Measurements from ENCODE around the gene SERPINH1. TPM values are rescaled to one million over a fixed set of nuclear protein-coding genes. Genes with fewer than 3 reads are reported as not detected.

Gene SERPINH1
- total RNA-seq, 1 donor: 1,367 TPM

DNA sequence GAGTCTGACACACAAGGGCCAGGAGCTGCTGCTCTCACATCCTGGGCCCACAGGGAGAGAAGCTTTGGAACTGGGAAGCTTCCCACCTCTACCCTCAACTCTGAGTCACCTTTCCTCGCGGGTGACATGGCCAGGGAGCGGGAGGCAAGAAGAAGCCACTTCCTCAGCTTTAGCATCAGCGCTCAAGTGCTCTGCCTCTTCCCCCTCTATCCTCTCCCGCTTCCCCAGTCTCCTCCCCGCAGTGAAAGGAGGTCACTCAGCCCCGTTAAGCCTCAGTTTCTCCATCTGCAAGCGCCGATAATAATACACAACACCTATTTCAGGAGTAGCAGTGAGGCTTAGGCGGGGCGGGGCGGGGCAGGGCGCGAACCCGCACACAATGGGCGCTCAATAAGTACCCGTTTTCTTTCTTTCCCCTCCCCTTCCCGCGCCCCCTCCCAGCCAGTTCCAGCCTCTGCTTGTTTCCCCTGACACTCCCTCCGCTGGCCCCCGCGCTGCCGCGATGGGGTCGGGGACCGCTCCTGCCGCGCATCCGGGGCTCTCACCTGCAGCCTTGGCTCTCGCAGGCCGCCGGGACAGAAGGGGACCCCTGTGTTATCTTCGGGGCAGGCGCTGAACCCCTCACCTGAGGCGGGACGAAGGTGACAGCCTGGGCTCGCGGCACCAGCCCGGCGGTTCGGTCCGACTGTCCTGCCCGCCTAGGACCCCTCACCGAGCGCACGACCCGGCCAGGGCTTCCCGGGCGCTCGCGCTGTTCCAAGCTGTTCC, 37.2 kb upstream of the SERPINH1 start:
- peak overlapping the region; percentile 75 for H3K4me3 ChIP-seq (ENCODE audit: low read depth, low read length)
- no peak for DNase-seq (ENCODE audit: low read depth)
- TF ChIP-seq, protein P1, sequence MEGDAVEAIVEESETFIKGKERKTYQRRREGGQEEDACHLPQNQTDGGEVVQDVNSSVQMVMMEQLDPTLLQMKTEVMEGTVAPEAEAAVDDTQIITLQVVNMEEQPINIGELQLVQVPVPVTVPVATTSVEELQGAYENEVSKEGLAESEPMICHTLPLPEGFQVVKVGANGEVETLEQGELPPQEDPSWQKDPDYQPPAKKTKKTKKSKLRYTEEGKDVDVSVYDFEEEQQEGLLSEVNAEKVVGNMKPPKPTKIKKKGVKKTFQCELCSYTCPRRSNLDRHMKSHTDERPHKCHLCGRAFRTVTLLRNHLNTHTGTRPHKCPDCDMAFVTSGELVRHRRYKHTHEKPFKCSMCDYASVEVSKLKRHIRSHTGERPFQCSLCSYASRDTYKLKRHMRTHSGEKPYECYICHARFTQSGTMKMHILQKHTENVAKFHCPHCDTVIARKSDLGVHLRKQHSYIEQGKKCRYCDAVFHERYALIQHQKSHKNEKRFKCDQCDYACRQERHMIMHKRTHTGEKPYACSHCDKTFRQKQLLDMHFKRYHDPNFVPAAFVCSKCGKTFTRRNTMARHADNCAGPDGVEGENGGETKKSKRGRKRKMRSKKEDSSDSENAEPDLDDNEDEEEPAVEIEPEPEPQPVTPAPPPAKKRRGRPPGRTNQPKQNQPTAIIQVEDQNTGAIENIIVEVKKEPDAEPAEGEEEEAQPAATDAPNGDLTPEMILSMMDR (IDR thresholded peaks at IDR 0.05; ENCODE audit: insufficient read depth, low read depth, low read length): no peak

DNA sequence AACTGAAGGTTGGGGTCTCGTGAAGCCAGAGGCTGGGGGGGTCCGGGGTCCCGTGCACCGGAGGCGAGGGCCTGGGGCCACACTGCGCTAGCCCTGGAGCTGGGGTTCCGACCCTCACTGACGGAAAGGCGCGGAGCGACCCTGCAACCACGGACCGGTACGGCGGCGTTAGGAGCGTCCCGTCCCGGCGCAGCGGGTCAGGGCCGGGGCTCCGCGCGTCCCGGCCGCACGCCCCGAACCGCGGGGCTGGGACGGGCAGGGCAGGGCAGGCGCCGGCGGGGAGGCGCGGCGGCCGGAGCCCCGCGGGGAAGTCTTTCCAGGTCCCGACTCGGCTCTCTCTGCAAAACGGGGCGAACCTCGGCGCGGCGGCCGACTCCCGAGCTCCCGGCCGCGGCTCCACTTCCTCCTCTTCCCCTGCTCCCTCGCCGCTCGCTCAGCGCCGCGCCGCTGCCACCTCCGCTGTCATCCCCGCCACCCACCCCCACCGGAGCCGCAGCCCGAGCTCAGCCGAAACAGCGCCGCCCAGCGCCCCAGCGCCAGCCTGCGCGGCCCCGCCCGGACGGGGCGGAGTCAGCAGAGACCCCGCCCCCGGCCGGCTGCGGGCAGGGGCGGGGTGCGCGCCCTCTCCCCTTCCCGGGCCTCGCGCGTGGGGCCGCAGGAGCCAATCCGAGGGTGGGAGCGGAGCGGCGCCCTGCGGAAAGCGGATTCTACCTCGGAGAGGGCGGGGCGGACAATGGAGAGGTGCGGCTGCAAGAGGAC, 36.4 kb upstream of the SERPINH1 start, which contains the start of gene GDPD5:
TSS of gene GDPD5 (minus strand) at position 509 of the 759 bp plus-strand sequence. CDS start 48,206 bp downstream, outside the sequence.
- H3K4me3 ChIP-seq (ENCODE audit: low read depth, low read length): peak within 1 kb of the TSS; percentile 75
- peak; percentile 74 for DNase-seq (ENCODE audit: low read depth)
- TF ChIP-seq, protein P1 (IDR thresholded peaks at IDR 0.05; ENCODE audit: insufficient read depth, low read depth, low read length): peak; percentile 33

DNA sequence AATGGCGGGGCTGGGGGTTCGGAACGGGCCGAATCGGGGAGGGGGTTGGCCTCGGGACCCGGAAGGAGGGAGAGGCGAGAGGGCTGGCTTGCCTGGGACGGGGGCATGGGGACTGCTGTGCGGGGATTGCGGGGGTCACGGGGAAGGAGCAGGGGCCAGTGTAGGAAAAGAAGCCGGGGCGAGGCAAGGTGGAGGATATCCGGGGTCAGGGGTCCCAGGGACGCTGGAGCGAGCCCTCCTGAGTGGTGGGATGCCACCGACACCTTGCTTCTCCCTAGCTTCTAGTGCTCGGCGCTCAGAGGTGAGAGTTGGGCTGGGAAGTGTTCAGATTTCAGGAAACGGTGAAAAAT, 35.9 kb upstream of the SERPINH1 start:
- no peak for DNase-seq (ENCODE audit: low read depth)
- H3K4me3 ChIP-seq (ENCODE audit: low read depth, low read length): peak overlapping the region; percentile 75
- TF ChIP-seq, protein P1 (IDR thresholded peaks at IDR 0.05; ENCODE audit: insufficient read depth, low read depth, low read length): no peak

DNA sequence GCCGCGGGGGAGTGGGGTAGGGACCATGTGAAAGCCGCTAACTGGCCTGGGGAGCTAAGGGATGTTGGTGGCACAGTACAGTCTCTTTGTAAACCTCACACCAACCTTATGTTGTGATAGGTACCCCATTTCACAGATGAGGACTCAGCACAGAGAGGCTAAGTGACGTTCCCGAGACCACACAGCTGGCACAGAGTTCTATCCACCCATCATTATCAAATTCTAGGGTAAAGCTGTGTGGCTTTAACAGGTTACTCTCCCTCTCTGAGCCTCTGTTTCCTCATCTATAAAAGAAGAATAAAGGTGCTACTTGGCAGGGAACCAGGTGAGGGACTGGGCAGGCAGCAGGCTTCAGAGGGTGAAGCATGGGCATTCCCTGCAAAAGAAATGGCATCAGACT, 34.9 kb upstream of the SERPINH1 start:
- H3K4me3 ChIP-seq (ENCODE audit: low read depth, low read length): no peak overlapping the region
- no peak for DNase-seq (ENCODE audit: low read depth)
- TF ChIP-seq, protein P1 (IDR thresholded peaks at IDR 0.05; ENCODE audit: insufficient read depth, low read depth, low read length): no peak

DNA sequence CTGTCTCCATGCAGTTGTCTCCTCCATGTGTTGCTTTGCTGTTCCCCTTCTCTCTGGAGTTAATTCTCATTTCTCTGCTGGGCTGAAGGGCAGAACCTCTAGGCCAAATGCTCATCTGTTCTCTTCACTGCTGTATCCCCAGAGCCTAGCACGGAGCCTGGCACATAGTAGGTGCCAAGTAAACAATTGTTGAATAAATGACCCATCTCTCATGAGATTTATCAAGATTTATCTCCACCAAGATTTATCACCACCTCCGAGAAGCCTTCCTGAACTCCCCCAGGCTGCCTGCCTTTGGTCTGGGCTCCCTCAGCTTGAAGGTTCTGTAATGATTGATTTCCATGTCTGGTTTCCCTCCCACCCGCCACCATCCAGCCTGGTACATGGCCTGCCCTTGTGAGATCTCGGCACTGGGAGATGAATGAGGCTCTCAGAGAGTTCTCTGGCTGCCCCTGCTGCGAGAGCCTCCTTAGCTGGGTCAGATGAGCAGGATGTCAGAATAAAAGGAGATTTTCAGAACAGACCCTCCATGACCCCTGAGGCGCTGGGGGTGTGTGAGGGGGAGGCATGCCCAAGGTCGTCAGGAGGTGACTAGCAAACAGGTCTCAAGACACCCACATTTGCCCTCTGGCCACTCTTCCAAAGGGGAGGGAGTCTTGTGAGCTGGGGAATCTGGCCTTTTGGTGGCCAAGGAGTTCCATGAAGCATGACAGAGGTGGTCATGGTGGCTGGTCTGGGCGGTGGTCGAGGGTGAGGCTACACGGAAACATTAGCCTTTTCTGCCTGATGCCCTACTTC, 33.9 kb upstream of the SERPINH1 start:
- TF ChIP-seq, protein P1 (IDR thresholded peaks at IDR 0.05; ENCODE audit: insufficient read depth, low read depth, low read length): no peak
- DNase-seq (ENCODE audit: low read depth): no peak
- no peak overlapping the region for H3K4me3 ChIP-seq (ENCODE audit: low read depth, low read length)

DNA sequence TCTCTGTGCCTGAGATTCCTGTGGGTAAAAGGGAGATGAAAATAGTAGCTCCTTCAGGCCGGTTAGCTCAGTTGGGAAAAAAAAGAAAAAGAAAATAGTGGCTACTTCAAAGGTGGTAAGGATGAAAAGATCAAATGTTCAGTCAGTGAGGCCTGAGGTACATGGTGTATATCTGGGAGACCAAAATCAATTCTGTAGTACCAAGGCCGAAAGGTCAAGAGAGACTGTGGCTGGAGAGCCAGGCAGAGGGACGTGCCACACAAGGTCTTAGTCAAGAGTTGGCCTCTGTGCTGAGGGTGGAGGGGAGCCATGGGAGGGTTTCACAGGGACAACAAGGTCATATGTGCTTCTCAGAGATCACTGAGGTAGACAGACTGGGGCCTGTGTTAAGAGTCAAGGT, 31.5 kb upstream of the SERPINH1 start:
- H3K4me3 ChIP-seq (ENCODE audit: low read depth, low read length): no peak overlapping the region
- TF ChIP-seq, protein P1 (IDR thresholded peaks at IDR 0.05; ENCODE audit: insufficient read depth, low read depth, low read length): no peak
- no peak for DNase-seq (ENCODE audit: low read depth)
